Measurements from ENCODE around the gene CDK15.

Gene CDK15

DNA sequence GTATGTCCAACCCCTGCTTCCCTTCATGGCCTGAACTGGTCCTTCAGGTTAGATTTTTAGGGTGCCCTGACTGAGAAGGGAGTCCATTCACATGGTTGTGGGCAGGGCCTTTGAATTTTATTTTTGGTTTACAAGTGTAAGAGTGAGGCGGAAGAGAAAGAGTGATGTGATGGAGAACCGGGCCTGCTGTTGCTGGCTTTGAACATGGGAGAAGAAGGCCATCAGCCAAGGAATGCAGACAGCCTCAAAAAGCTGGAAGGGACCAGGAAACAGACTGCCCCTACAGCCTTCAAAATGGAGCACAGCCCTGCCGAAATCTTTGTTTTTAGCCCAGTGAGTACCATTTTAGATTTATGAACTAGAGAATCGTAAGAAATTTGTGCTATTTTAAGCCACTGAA is 105.0 kb downstream of the CDK15 start:
- DNase-seq (ENCODE audit: low read depth) = no peak

DNA sequence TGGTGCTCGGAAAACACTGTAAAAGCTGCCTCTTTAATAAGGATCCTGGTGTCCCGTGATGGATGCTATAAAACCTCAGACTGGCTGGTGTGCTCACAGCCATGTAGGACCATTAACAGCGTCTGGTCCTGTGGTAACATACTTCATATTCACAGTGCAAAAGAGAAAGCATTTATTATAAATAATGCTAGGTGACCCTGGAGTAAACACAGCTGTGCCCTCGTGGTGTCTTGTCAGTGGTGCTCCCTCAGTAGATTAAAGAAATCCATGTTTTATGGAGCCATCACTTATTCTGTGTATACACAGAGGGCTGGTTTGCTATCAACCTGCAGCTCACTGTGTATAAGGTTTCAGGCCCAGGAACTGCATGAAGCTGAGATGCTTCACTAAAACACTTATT is 106.9 kb downstream of the CDK15 start:
- no peak for DNase-seq (ENCODE audit: low read depth)

DNA sequence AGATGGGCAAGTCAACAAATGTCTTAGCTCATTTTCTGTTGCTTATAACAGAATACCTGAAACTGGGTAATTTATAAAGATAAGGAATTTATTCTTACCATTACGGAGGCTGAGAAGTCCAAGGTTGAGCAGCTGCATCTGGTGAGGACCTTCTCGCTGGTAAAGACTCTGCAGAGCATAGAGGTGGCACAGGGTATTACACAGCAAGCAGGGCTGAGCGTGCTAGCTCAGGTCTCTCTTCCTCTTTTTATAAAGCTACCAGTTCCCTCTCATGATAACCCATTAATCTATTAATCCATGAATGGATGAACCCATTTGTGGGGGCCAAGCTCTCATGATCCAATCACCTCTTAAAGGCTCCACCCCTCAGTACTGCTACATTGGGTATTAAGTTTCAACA is 109.1 kb downstream of the CDK15 start:
- no peak for DNase-seq (ENCODE audit: low read depth)

DNA sequence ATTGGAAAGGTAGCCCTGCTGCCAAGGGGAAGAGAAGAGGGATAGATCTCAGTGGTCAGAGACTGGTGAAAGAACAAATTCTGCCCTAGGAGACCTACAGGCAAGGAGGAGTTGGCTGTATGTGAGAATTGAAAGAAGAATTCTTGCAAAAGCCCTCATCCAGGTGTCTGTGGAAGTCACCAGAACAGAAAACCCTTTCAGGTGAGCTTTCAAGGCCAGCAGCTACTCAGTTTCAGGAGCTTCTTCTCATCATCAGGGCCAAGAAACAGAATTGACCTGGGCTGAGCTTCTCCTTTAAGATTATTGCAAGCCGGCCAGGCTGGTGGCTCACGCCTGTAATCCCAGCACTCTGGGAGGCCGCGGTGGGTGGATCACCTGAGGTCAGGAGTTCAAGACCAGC is 110.2 kb downstream of the CDK15 start:
- no peak for DNase-seq (ENCODE audit: low read depth)

DNA sequence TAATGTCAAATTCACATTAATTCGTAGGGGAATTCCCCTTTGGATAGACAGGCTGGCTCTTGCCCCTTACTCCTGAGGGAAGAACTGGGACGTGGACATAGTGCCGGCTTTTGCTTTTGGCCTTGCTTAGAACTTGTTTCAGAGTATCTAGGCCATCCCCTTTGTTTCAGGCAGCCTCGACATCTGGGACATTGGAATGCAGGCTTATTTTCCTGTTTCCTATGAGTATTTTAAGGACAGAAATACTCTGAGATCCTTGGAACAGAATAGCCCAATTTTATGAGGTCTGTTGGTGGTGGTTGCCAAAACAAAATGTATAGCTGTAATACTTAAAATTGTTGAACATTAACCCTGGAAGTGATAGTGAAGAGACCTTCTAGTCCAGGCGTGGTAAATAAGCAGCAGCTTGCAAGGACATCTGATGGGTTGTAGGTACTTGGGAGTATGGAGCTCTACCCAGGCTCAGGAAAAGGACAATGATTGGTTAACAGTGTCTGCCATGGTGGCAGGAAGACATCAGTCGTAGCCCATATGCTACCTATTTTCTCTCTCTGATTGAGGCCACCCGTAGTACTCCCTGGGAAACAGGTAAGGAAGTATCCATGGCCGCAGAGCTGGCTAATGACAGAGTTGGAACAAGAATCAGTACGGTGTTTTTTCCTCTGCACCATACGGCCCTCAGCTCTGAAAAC is 112.4 kb downstream of the CDK15 start:
- DNase-seq (ENCODE audit: low read depth) = no peak

DNA sequence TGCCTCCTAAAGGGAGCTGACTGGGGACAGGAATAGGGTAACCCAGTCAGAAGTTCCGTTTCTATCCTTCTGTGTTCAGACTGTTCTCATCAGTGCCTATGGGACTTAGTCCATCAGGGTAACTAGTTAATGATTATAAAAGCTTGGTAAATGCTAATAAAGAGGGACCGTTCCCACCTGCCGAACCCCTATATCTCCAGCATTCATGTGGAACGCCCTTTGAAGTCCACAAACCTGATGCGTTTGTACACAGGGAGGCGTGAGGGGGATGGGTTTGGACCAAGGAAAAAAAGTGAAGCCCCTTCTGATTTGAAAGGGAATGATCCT is 112.9 kb downstream of the CDK15 start:
- DNase-seq (ENCODE audit: low read depth) = no peak

DNA sequence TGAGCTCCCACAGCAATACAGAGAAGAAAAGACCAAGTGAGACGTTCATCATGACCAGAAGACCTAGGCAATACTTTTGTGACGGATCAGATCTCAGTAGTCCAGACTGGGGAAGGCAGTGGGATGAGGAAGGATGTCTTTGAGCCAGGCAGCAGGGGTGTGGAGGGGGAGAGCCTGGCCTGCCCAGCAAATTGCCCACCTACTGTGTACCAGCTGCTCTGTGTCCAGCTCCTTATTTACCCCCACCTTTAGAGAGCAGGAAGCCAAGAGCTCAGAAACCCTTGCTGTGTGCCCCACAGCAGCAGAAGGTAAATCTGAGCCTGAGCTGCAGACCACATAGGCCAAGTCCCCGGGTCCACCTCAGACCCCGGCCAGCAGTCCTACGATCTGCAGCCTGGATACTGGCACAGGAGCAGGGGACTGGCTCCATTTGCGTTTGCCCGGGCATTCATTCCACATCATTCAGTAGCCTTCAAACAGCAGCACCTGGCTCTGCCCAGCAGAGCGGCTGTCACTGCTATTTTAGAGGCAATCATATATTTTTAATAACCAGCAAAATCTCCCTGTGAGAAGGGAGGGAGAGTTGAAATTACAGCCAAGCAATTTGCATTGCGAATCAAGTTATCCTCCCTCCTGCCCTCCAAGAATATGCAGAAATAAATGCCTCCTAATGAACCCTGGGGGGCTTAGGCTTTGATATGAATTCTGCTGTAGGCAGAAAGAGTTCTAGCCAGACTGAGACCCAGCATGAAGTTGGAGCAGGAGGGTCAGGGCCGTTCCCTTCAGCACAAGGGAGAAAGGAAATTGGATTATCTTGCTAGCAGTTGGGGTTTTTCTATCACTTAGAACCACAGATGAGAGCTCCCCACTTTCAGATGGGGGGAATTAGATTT is 117.3 kb downstream of the CDK15 start:
- no peak for DNase-seq (ENCODE audit: low read depth)

DNA sequence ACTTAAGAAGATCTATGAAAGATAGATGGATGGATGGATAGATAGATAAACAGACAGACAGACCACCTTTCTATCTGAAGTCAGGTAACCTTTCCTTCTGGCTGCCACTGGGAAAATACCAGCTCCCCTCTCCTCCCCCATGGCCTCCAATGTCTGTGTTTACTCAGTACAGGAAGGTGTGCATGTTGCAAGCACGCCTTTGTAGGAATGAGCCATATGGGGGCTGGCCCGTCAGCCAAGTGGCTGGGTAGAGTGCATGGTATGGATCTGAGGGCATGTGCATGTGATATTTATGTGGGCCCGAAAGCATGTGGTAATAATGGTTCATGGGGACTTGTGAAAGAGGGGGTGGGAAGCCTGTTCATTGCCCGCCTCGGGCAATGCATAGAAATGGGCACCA is 118.1 kb downstream of the CDK15 start:
- no peak for DNase-seq (ENCODE audit: low read depth)

DNA sequence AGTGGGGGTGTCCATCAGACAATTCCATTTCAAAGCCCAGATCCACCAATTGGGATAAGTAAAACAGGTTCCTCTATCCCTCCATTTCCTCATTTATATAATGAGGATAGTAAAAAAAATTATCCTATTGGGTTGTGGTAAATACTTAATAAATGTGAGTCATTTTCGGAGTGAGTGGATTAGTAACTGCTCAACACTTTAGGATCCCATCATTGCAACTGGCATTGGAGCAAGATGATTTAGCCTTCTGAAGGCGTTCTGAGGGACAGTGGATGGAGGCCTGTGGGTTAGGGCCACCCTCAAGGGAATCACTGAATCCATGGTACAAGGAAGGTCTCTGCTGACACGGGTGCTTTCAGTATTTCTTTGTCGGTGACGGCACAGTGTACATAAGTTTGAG is 118.7 kb downstream of the CDK15 start:
- DNase-seq (ENCODE audit: low read depth) = no peak

DNA sequence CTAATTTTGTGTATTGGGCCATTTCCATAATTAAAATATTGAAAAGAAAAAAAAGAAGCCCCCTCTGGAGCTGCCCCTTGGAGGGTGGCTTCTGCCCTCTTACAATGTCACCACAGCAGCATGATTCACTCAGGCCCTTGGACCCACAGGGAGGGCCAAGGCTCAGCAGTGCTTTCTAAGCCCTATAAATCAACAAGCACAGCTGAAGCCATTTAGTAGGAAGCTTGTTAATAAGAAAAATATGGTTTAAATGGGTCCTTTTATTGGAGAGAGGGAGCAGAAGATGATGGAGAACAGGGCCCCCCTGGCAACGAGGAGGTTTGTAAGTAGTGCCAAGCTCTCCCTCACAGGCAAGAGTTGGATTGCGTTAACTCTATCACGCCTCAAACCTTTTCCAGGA is 119.7 kb downstream of the CDK15 start:
- no peak for DNase-seq (ENCODE audit: low read depth)

DNA sequence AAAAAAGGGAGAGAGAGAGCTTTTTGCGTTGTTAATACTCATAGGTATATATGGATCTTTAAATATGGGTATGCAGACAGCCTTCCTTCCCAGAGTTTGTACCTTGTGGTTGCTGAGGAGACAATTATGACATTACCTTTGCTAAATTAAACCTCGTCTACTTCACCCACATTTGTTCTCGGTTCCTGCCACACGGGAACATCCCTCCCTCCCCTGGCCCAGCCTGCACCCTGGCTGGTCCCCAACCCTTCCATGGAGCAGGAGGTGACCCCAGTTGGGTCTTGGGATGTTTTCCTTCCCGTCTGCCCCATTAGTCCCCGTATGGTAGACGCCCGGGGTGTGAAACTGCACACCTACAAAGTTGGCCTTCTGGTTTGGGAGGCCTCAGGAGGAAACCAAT is 122.0 kb downstream of the CDK15 start:
- no peak for DNase-seq (ENCODE audit: low read depth)

DNA sequence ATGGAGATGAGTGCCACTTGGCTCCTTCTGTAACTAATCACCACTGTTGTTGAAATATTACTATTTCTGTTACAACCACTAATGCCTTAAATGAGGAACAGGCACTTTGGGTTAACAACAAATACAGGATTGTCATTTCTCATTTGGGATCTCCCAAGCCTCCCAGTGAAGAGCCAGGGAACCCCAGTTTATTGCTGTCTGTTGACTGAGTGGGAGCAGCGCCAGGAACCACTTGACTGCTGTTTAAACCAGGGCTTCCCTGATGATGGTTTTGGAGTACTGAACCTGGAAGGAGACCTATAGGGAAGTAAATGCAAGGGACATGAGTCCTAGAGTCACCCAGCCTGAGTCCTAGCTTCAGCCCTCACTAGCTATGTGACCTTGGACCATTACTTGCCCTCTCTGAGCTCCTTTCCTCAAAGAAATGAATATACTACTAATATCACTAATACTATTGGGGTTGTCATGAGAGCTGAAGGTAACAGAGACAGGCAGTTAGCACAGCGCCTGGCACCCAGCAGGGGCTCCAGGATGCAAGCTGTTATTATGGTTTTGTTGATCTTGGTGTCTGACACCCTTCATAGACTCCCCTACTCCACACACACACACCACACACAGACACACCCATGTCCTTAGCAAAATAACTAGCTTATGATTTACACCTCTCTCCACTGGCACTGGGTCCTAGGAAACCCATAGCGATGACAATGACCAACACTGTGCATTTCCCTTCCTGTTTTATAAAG is 123.1 kb downstream of the CDK15 start:
- DNase-seq (ENCODE audit: low read depth) = no peak

DNA sequence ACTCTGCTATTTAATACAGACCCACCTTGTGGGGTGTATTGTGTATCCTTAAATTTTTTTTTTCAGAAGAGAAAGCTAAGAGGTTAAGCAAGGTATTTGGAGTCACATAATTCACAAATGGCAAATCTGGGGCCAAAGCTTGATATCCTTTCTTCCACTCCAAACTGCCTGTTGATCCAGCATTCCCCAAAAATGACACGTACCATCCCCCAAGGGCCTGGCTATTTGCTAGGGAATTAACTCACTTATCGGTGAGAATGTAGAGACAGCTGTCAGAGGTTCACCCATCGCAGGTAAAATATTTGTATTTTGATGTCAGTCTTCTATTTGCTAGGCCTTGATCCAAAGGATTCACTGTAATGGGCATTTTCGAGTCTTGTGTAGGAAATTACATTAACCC is 123.7 kb downstream of the CDK15 start:
- DNase-seq (ENCODE audit: low read depth) = no peak

DNA sequence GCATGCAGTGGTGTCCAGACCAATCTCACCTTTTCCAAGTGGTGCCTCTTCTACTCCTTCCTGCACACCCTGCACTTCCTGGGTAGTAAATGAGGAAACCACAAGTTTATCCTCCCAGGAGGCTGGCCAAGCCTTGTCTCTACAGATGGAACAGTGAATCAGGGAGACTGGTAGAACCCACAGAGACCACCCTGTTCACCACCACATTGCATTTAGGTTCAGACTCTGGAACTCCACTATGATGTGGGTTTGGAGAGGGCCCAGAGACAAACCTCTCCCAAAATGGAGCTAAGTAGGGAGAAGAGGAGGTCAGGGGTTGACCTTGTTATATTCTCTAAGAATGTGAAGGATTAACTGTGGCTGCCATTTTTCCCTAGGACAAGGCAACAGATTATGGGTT is 124.5 kb downstream of the CDK15 start:
- no peak for DNase-seq (ENCODE audit: low read depth)

DNA sequence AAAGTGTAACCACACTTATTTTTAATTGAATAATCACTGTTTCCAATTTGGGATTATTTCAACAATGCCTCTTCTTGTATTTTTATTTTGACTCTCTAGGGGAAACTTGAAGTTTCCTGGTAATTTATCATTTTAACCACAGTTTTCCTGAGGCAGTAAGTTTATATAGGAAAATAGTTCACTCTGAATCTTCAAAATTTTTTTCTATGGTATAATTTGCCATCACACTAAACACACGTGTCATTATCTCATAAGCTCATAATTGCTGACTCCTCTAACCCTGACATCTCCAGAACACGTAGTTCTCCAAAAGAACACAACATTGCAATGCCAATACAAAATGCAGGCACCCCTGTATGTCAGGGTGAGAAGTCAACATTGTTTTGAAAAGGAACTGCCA is 125.1 kb downstream of the CDK15 start:
- DNase-seq (ENCODE audit: low read depth) = no peak

DNA sequence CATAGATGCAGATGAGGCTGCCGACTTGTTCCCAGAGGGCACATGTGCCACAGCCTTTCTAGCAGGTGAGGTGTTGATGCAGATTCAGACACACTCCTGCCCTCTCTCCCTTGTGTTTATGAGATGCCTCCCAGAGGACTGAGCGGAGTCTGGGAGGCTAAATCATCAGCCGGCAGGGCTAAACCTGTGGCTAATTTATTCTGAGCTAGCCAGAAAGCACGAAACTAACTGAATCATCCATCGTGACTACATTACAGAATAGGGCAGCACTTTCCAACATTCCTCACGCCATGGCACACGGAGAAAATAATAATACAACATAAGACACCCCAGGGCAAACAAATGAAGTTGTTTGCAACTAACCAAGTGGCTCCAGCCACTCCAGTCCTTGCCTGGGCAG is 125.6 kb downstream of the CDK15 start:
- DNase-seq (ENCODE audit: low read depth) = no peak

DNA sequence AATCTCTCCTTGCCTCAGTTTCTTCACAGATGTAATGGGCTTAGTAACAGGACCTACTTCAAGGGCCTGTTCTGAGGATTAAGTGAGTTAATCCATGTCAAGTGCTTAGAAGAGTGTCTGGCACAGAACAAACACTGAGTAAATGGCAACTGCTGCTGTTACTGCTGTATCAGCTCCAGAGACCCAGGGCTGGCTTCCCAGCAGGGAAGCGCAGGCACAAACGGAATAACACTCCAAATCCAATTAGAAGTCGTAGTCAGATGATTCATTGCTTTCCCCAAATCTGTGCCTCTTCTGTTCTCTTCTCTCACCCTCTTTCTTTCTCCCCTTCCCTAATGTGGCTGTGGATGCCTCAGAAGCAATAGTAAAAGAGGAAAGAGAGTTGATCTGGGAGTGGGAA is 126.2 kb downstream of the CDK15 start:
- DNase-seq (ENCODE audit: low read depth) = no peak

DNA sequence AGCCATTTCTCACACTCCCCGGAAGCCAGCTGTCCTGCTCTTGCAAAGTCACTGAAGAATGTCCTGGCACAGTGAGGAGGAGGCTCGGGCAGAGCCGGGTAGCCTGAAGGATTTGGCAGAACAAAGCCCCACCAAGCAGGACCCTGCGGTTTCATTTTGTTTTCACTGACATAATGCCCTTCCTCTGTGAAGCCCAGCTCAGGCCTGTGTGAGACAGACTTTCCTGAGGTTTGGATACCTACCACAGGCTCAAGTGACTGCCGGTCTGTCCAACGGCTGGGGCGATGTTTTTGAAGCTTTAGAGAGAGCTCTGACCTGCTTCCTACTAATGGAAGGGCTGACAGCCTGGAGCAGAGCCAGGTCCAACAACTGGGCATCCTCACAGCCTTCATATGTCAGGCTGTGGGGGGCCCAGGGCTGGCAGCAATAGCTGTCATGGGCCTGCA is 127.5 kb downstream of the CDK15 start:
- no peak for DNase-seq (ENCODE audit: low read depth)

DNA sequence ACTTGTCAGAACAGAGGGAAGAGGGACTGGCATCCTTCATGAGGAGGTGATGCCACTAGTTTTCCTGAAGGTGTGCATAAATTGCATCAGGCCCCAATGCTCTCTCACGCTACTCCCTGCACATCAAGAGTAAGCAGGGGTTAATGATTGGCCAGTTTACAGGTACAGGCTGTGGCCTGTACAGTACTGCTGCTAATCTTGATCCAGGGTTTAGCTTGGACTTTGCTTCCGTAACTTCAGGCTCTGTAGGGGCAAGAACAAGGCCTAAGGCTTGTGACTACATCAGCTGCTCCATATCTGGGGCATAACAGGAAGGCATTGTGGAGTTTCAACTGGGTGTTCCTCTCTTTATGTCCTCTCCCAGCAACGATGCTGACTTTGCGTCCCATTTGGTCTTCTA is 130.5 kb downstream of the CDK15 start:
- no peak for DNase-seq (ENCODE audit: low read depth)

DNA sequence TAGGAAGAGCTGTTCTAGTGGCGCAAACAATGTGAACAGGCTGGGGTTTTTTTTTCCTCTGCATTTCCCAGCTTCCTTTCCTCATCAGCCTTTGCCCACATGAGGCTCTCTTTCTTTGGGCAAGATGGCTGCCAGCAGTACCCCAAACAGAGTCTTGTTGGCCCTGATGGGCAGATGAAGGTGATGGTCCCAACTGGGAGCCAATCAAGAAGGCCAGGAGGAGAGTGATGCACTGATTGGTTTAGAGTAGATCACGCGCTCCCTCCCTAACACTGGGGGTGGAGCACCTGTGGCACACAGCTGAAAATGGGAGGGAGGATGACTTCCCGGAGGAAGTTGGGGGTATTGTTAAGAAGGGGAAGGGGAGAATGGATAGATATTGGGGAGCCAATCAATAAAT is 131.0 kb downstream of the CDK15 start:
- no peak for DNase-seq (ENCODE audit: low read depth)

DNA sequence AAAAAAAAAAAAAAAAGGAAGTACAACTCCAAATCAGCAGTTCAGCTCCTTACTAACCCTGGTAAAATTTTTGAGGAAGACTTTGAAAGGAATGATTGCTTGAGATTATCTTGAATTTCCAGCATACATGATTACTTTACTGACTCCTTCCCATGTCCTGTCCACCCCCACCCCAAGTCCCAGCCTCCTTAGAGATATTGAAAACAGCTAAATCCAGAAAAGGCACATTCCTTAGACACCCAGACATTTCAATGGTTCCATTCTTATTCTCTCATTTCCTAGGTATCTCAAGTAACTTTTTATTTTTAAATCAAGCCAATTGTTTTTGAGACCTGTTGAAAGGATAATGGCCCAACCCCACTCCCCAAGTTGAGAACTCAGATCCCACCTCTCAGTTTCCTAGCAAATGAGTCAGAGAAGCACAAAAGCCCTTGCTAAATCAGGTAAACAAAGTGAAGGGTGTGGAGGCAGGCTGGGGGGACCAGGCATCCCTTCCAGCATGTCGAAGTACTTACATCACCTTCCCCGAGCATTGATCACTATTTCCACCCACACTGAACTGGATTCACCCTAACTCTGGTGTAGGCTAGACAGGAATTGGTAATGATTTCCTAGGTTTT is 131.9 kb downstream of the CDK15 start:
- DNase-seq (ENCODE audit: low read depth) = no peak

DNA sequence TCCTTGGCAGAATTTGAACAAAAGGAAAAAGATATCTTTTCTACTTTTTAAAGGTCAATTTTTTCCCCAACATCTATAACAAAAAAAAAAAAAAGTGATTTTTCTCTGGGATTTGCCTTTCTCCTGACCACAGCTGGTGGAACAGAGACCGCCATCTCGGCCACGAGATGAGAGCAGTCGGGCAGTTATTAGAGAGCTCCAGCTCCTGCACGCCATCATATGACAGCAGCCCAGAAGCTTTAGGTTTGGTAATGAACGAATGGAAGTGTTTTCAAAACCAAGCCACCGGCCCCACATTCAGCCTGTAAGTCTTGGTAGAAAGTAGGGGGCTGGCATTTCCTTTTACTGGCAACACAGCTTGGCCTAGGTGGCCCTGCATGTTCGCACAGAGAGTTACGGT is 132.4 kb downstream of the CDK15 start:
- DNase-seq (ENCODE audit: low read depth) = no peak
